OCI-LY3 (cell line): Measurements from ENCODE around the gene BANP.

ENCODE experiments used
- H2AFZ ChIP-seq: fragments of 200-600, 300-600 bp; shearing (Covaris generic); 2 replicates; pipeline ENCODE4 v1.6.0; 2014; ENCODE audit warnings: antibody characterized with exemption, low read depth, low read length
- H3K27ac ChIP-seq: fragments of 200-600, 300-600 bp; sonication (generic); 2 replicates; pipeline ENCODE4 v1.5.1; 2014; ENCODE audit warnings: mild to moderate bottlenecking, low read length, moderate library complexity, mixed read lengths
- H3K27me3 ChIP-seq: fragments of 200-600, 300-600 bp; sonication (generic); 2 replicates; pipeline ENCODE4 v1.6.1; 2014; ENCODE audit warnings: low read depth, low read length, mixed read lengths
- H3K36me3 ChIP-seq: fragments of 200-600, 300-600 bp; sonication (generic); replicated peaks from 2 replicates; pipeline ENCODE3; 2014; ENCODE audit warnings: low read depth, low read length, mixed read lengths
- H3K4me1 ChIP-seq: fragments of 300-600, 200-600 bp; sonication (generic); 2 replicates; pipeline ENCODE4 v1.6.1; 2014; ENCODE audit warnings: low read length, mixed read lengths
- H3K4me2 ChIP-seq: fragments of 200-600, 300-600 bp; sonication (generic); 2 replicates; pipeline ENCODE4 v1.6.1; 2014; ENCODE audit warnings: low read length, mixed read lengths
- H3K4me3 ChIP-seq: fragments of 300-600, 200-600 bp; sonication (generic); 2 replicates; pipeline ENCODE4 v1.5.1; 2014; ENCODE audit warnings: antibody characterized with exemption, mild to moderate bottlenecking, low read length, moderate library complexity
- H3K79me2 ChIP-seq: fragments of 300-600, 200-600 bp; shearing (Covaris generic); 2 replicates; pipeline ENCODE4 v1.6.1; 2014; ENCODE audit warnings: mild to moderate bottlenecking, low read length, mixed read lengths
- H3K9ac ChIP-seq: fragments of 300-600, 200-600 bp; shearing (Covaris generic); 2 replicates; pipeline ENCODE4 v1.6.0; 2014; ENCODE audit warnings: mild to moderate bottlenecking, low read length, moderate library complexity
- H3K9me3 ChIP-seq: fragments of 200-600, 300-600 bp; shearing (Covaris generic); 2 replicates; pipeline ENCODE4 v1.6.1; 2014; ENCODE audit warnings: low read length, mixed read lengths; ENCODE audit not compliant: insufficient read depth
- H4K20me1 ChIP-seq: fragments of 200-600, 300-600 bp; sonication (generic); 2 replicates; pipeline ENCODE4 v1.6.1; 2016; ENCODE audit warnings: low read length, mixed read lengths; ENCODE audit not compliant: insufficient read depth
- EZH2phosphoT487 ChIP-seq: fragments of 200-600 bp; shearing (Covaris generic); IDR thresholded peaks from 2 replicates; pipeline ENCODE4 v1.6.1; 2018; ENCODE audit warnings: antibody characterized with exemption, mixed run types, low read depth
- TF ChIP-seq, protein P1 (sequence below): fragments of 200-600, 300-600 bp; sonication (generic); IDR thresholded peaks from 2 replicates; pipeline ENCODE4 v1.5.1; 2014; ENCODE audit warnings: antibody characterized with exemption, low read length, low read depth

The BANP gene

DNA sequence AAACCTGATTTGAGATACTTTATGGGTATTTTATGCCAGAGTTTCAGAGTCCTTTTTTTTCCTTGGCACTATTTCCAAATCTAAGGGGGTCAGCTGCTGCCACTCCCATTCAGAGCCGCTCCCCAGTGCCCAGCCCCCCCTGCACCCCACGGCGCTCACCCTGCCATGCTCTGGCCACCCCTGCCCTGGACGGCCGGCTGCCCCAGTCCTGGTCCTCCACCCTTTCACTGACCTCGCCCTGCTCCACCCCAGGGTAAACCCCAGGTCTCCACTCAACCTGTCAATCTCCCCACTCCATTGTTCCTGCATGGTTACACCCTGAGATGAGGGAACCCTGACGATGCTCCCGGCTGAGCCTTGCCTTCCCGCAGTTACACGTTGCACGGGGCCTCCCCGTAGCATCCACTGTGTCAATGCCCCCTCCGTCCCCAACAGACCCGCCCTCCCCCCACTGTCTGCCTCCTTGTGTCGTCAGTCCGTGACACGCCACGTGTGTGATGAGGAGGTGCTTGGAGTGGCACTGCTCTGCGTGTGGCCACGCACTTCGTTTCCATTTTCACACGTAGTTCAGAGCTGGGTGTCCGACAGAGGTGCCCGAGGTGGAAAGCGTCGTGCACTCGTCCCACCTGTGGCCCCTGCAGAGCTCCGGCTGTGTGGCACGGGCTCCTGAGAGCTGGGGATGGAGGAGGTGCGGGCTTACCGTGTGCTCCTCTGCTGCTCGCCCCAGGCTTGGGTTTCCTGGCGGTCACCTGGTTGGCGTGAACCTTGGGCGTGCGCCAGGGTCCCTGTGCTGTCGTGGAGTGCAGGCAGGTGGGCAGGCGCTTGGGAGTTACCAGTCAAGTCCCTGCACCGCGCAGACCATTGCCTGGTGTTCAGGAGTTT lies 116.5 kb downstream of the BANP start:
- Histone ChIP-seq H3K36me3 (peaks cover 9% of the 10 kb centered on the region), H3K4me2 (peak overlapping the region; percentile 76), H3K27ac (no peak overlapping the region), H3K27me3 (no peaks in the 10 kb centered on the region), H4K20me1 (no peaks in the 10 kb centered on the region), H3K79me2 (no peaks in the 10 kb centered on the region), H3K9ac (no peak overlapping the region), H2AFZ (no peak overlapping the region), H3K4me1 (peaks cover 32% of the 10 kb centered on the region), H3K9me3 (no peaks in the 10 kb centered on the region), H3K4me3 (no peak overlapping the region)
- TF ChIP-seq, protein P1, sequence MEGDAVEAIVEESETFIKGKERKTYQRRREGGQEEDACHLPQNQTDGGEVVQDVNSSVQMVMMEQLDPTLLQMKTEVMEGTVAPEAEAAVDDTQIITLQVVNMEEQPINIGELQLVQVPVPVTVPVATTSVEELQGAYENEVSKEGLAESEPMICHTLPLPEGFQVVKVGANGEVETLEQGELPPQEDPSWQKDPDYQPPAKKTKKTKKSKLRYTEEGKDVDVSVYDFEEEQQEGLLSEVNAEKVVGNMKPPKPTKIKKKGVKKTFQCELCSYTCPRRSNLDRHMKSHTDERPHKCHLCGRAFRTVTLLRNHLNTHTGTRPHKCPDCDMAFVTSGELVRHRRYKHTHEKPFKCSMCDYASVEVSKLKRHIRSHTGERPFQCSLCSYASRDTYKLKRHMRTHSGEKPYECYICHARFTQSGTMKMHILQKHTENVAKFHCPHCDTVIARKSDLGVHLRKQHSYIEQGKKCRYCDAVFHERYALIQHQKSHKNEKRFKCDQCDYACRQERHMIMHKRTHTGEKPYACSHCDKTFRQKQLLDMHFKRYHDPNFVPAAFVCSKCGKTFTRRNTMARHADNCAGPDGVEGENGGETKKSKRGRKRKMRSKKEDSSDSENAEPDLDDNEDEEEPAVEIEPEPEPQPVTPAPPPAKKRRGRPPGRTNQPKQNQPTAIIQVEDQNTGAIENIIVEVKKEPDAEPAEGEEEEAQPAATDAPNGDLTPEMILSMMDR = no peak
- TF ChIP-seq EZH2phosphoT487 = no peak

DNA sequence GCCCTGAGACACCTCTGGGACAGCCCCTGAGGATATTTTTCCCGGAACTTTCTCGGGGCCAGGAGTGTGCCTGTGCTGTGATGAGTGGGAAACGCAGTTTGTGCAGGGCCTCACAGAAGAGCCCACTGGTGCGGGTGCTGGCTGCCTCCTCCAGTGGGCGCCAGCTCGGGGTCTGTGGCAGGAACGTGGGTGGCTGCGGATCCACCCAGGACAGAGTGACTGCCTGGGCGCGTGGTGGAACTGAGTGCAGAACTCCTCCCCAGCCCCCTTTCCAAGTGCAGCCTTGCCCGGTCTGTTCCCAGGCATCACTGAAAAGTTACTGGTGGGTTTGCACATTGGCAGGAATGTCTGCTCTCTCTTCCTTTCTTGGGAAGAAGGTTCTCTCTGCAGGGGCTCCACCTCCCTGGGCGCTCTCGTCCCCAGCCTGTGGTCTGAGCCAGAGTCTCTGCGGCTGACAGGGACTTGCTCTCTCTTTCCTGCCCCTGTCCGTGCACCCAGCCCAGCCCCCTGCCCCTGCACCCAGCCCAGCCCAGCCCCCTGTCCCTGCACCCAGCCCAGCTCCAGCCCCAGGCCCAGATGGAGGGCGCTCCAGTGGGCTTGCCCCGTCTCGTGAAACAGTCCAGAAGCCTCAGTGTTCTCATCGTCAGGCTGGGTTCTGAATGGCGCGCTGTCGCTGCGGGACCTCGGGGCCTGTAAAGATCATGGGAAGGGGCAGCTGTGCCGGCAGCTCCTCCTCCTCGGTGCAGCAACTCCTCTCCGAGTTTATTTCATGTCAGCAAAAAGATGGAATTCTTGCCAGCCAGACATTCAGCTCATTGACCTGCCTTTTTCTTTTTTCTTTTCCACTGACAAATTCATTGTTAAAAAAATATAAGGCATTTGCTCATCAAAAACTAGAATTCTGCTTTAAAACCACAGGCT lies 117.5 kb downstream of the BANP start:
- Histone ChIP-seq H4K20me1 (no peaks in the 10 kb centered on the region), H3K27ac (peak overlapping the region; percentile 94), H3K9me3 (no peaks in the 10 kb centered on the region), H3K27me3 (no peaks in the 10 kb centered on the region), H3K4me1 (peaks cover 32% of the 10 kb centered on the region), H3K9ac (peak overlapping the region; percentile 66), H3K79me2 (no peaks in the 10 kb centered on the region), H3K36me3 (peaks cover 9% of the 10 kb centered on the region), H2AFZ (no peak overlapping the region), H3K4me3 (peak overlapping the region; percentile 64), H3K4me2 (peak overlapping the region; percentile 76)
- no peak for TF ChIP-seq EZH2phosphoT487
- TF ChIP-seq, protein P1 = no peak

DNA sequence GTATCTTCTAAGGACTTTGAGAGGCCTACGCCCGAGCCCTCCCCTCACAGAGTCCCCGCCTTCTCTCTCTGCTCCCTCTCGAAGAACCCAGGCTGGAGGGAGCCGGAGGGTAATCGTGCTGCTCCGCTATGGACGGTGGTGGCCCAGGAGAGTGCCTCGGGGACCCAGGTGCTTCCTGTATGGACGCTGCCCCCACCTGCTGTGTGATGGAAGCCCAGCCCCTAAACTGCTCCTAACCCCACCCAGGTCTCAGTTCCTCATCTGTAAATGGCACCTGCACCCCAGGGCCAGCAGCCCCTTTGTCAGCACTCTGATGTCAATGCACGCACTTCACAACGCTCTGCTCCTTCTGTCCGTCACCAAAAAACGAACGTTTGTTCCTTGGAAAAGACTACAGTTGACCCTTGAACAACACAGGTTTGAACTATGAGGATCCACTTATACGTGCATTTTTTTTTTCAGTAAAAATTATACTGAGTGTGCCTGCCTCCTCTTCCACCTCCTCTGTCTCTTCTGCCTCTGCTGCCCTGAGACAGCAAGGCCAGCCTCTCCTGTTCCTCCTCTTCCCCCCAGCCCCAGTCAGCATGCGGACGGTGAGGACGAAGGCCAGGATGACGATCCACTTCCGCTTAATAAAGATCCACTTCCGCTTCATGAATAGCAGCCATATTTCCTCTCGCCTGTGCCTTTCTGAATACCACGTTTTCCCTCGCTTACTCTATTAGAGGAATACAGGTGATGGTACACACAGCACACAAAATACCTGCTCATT lies 118.3 kb downstream of the BANP start:
- Histone ChIP-seq H3K79me2 (no peaks in the 10 kb centered on the region), H3K27me3 (no peaks in the 10 kb centered on the region), H4K20me1 (no peaks in the 10 kb centered on the region), H3K4me3 (peak overlapping the region; percentile 64), H3K9ac (peak overlapping the region; percentile 66), H3K4me1 (peaks cover 32% of the 10 kb centered on the region), H2AFZ (peak overlapping the region; percentile 13; the same call in 1 of the 2 replicates), H3K4me2 (peak overlapping the region; percentile 76), H3K36me3 (peaks cover 9% of the 10 kb centered on the region), H3K27ac (peak overlapping the region; percentile 94), H3K9me3 (no peaks in the 10 kb centered on the region)
- TF ChIP-seq, protein P1 = no peak
- no peak for TF ChIP-seq EZH2phosphoT487
